ENCODE data around the gene NF1.

GRCh38 chr17:31320241-31320640, 225.5 kb downstream of the NF1 start:
- TF ChIP-seq, protein P1, sequence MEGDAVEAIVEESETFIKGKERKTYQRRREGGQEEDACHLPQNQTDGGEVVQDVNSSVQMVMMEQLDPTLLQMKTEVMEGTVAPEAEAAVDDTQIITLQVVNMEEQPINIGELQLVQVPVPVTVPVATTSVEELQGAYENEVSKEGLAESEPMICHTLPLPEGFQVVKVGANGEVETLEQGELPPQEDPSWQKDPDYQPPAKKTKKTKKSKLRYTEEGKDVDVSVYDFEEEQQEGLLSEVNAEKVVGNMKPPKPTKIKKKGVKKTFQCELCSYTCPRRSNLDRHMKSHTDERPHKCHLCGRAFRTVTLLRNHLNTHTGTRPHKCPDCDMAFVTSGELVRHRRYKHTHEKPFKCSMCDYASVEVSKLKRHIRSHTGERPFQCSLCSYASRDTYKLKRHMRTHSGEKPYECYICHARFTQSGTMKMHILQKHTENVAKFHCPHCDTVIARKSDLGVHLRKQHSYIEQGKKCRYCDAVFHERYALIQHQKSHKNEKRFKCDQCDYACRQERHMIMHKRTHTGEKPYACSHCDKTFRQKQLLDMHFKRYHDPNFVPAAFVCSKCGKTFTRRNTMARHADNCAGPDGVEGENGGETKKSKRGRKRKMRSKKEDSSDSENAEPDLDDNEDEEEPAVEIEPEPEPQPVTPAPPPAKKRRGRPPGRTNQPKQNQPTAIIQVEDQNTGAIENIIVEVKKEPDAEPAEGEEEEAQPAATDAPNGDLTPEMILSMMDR (IDR thresholded peaks at IDR 0.05) = no peak
- TF ChIP-seq EP300 (IDR thresholded peaks at IDR 0.05) (no peak), POLR2A (IDR thresholded peaks at IDR 0.05) (no peak), POLR2AphosphoS5 (IDR thresholded peaks at IDR 0.05) (no peak)

Data from gastroesophageal sphincter (tissue), 3 donors.